ENCODE results near the gene NLGN2.

Gene NLGN2

GRCh38 chr17:7444682-7445618, 37.3 kb downstream of the NLGN2 start, which contains the start of gene CHRNB1:
CHRNB1 (plus strand) TSS chr17:7445061; CDS start chr17:7445128, 67 bp downstream.
- Mint-ChIP-seq H3K36me3 (peaks cover 3% of the 10 kb centered on the region), H3K27me3 (peaks cover 15% of the 10 kb centered on the region), H3K27ac (no peak within 1 kb of the TSS), H3K9me3 (ENCODE audit: low read depth) (no peaks in the 10 kb centered on the region), H3K4me3 (peak within 1 kb of the TSS; percentile 86), H3K4me1 (ENCODE audit: low read depth) (peaks cover 24% of the 10 kb centered on the region)

GRCh38 chr17:7445619-7445968, 37.9 kb downstream of the NLGN2 start:
- peak overlapping the region; percentile 86 for H3K4me3 Mint-ChIP-seq
- peaks cover 23% of the 10 kb centered on the region for H3K4me1 Mint-ChIP-seq (ENCODE audit: low read depth)
- peaks cover 15% of the 10 kb centered on the region for H3K27me3 Mint-ChIP-seq
- no peak overlapping the region for H3K27ac Mint-ChIP-seq
- H3K9me3 Mint-ChIP-seq (ENCODE audit: low read depth), result no peaks in the 10 kb centered on the region
- peaks cover 3% of the 10 kb centered on the region for H3K36me3 Mint-ChIP-seq

GRCh38 chr17:7448461-7448860, 40.8 kb downstream of the NLGN2 start:
- no peaks in the 10 kb centered on the region for H3K9me3 Mint-ChIP-seq (ENCODE audit: low read depth)
- peaks cover 3% of the 10 kb centered on the region for H3K36me3 Mint-ChIP-seq
- H3K27me3 Mint-ChIP-seq, result peaks cover 12% of the 10 kb centered on the region
- peaks cover 28% of the 10 kb centered on the region for H3K4me1 Mint-ChIP-seq (ENCODE audit: low read depth)
- no peak overlapping the region for H3K27ac Mint-ChIP-seq
- no peak overlapping the region for H3K4me3 Mint-ChIP-seq

GRCh38 chr17:7459961-7460545, 52.4 kb downstream of the NLGN2 start:
- no peaks in the 10 kb centered on the region for H3K27me3 Mint-ChIP-seq
- H3K27ac Mint-ChIP-seq, result no peak overlapping the region
- H3K4me3 Mint-ChIP-seq, result no peak overlapping the region
- no peaks in the 10 kb centered on the region for H3K9me3 Mint-ChIP-seq (ENCODE audit: low read depth)
- H3K4me1 Mint-ChIP-seq (ENCODE audit: low read depth), result peaks cover 13% of the 10 kb centered on the region
- no peaks in the 10 kb centered on the region for H3K36me3 Mint-ChIP-seq

- H3K9me3 Mint-ChIP-seq (ENCODE audit: low read depth), result no peaks in the 10 kb centered on the region
- no peaks in the 10 kb centered on the region for H3K36me3 Mint-ChIP-seq
- no peak overlapping the region for H3K27ac Mint-ChIP-seq
- H3K27me3 Mint-ChIP-seq, result no peaks in the 10 kb centered on the region
- H3K4me1 Mint-ChIP-seq (ENCODE audit: low read depth), result peaks cover 7% of the 10 kb centered on the region
- H3K4me3 Mint-ChIP-seq, result no peak overlapping the region
Measured at GRCh38 chr17:7460850-7461660, 53.4 kb downstream of the NLGN2 start.

GRCh38 chr17:7462474-7463371, 55.1 kb downstream of the NLGN2 start:
- Mint-ChIP-seq H3K27ac (no peak overlapping the region), H3K27me3 (no peaks in the 10 kb centered on the region), H3K4me3 (no peak overlapping the region), H3K9me3 (ENCODE audit: low read depth) (no peaks in the 10 kb centered on the region), H3K36me3 (no peaks in the 10 kb centered on the region), H3K4me1 (ENCODE audit: low read depth) (peaks cover 9% of the 10 kb centered on the region)

- Mint-ChIP-seq H3K36me3 (no peaks in the 10 kb centered on the region), H3K27me3 (no peaks in the 10 kb centered on the region), H3K4me3 (no peak overlapping the region)
Measured at GRCh38 chr17:7463372-7463846, 55.8 kb downstream of the NLGN2 start.

GRCh38 chr17:7464081-7464480, 56.4 kb downstream of the NLGN2 start:
- H3K36me3 Mint-ChIP-seq, result no peaks in the 10 kb centered on the region
- H3K27ac Mint-ChIP-seq, result no peak overlapping the region

More at GRCh38 chr17:7463372-7463846, 55.8 kb downstream of the NLGN2 start:
- Mint-ChIP-seq H3K4me1 (ENCODE audit: low read depth) (peaks cover 11% of the 10 kb centered on the region), H3K27ac (no peak overlapping the region), H3K9me3 (ENCODE audit: low read depth) (no peaks in the 10 kb centered on the region)

GRCh38 chr17:7465597-7466275, 58.1 kb downstream of the NLGN2 start:
- Mint-ChIP-seq H3K36me3 (no peaks in the 10 kb centered on the region), H3K4me1 (ENCODE audit: low read depth) (peaks cover 12% of the 10 kb centered on the region), H3K27me3 (no peaks in the 10 kb centered on the region), H3K4me3 (no peak overlapping the region), H3K9me3 (ENCODE audit: low read depth) (no peaks in the 10 kb centered on the region), H3K27ac (no peak overlapping the region)

More at GRCh38 chr17:7464081-7464480, 56.4 kb downstream of the NLGN2 start:
- no peak overlapping the region for H3K4me3 Mint-ChIP-seq
- H3K4me1 Mint-ChIP-seq (ENCODE audit: low read depth), result peaks cover 11% of the 10 kb centered on the region
- H3K27me3 Mint-ChIP-seq, result no peaks in the 10 kb centered on the region
- no peaks in the 10 kb centered on the region for H3K9me3 Mint-ChIP-seq (ENCODE audit: low read depth)

- Mint-ChIP-seq H3K27me3 (no peaks in the 10 kb centered on the region), H3K4me3 (no peak overlapping the region), H3K9me3 (ENCODE audit: low read depth) (no peaks in the 10 kb centered on the region), H3K4me1 (ENCODE audit: low read depth) (peaks cover 16% of the 10 kb centered on the region), H3K27ac (peak overlapping the region; percentile 77), H3K36me3 (no peaks in the 10 kb centered on the region)
Measured at GRCh38 chr17:7466318-7466638, 58.6 kb downstream of the NLGN2 start.

GRCh38 chr17:7466639-7467341, 59.1 kb downstream of the NLGN2 start:
- H3K9me3 Mint-ChIP-seq (ENCODE audit: low read depth), result no peaks in the 10 kb centered on the region
- H3K36me3 Mint-ChIP-seq, result no peaks in the 10 kb centered on the region
- H3K27ac Mint-ChIP-seq, result peak overlapping the region; percentile 77
- peaks cover 21% of the 10 kb centered on the region for H3K4me1 Mint-ChIP-seq (ENCODE audit: low read depth)
- H3K4me3 Mint-ChIP-seq, result no peak overlapping the region
- H3K27me3 Mint-ChIP-seq, result no peaks in the 10 kb centered on the region

GRCh38 chr17:7467498-7467897, 59.9 kb downstream of the NLGN2 start:
- Mint-ChIP-seq H3K4me1 (ENCODE audit: low read depth) (peaks cover 26% of the 10 kb centered on the region), H3K9me3 (ENCODE audit: low read depth) (no peaks in the 10 kb centered on the region), H3K36me3 (no peaks in the 10 kb centered on the region), H3K4me3 (no peak overlapping the region), H3K27ac (peak overlapping the region; percentile 77), H3K27me3 (no peaks in the 10 kb centered on the region)

- Mint-ChIP-seq H3K27me3 (no peaks in the 10 kb centered on the region), H3K9me3 (ENCODE audit: low read depth) (no peaks in the 10 kb centered on the region), H3K4me3 (no peak overlapping the region), H3K36me3 (no peaks in the 10 kb centered on the region), H3K4me1 (ENCODE audit: low read depth) (peaks cover 26% of the 10 kb centered on the region), H3K27ac (peak overlapping the region; percentile 41)
Measured at GRCh38 chr17:7468290-7468689, 60.6 kb downstream of the NLGN2 start.
